ENCODE measurements around the gene SNRPD1. TPM values are rescaled to one million over a fixed set of nuclear protein-coding genes. Genes with fewer than 3 reads are reported as not detected.
A peak's percentile ranks its signal among the peaks of the same experiment; 100 is the strongest.
"Not testable (repeated sequence)": the region's sequence is repeated elsewhere in the genome, so short reads cannot be mapped to it uniquely, and the experiment has no call there.

SNRPD1 gene
- total RNA-seq, 2 experiments from 2014 or later, result 153 to 164 TPM

DNA sequence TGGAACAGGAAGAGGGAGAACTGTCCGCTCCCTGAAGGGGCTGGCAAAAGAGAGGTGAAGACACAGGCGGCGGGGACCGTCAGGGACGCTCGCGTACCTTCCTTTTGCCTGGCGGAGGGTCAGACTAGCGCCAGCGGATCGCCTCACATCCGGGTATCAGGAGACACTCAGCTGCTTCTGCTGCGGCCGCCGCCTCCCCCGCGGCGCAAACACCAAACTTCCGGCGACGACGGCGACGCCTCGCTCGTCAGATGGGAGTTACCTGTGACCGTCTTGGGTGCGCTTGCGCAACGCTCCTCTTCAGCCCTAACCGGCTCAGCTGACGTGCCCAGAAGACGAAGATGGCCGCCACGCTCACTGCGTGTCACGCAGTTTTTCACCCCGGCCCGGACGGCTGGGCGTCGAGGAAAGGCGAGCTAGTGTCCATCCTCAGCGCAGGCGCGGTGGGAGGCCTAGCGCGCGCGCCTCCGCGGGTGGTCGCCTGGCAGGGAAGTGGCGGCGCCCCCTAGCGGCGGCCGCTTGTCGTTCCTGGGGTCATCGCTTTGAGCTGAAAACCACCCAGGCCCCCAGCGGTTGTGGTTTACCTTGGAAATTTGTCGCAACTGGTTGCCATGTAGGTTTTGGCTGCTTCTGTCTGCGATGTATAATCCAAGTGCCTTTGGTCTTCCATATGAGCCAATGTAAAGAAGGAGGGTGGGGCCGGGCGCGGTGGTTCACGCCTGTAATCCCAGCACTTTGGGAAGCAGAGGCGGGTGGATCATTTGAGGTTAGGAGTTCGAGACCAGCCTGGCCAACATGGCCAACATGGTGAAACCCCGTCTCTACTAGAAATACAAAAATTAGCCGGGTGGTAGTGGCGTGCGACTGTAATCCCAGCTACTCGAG is 11.3 kb upstream of the SNRPD1 start, which contains the start of gene ESCO1:
ESCO1 (minus strand) TSS at position 179 of the 885 bp plus-strand sequence. CDS start 25,861 bp downstream, outside the sequence.
- peak within 1 kb of the TSS; percentile 93 for H3K4me3 Mint-ChIP-seq
- POLR2A ChIA-PET, result interaction anchor here (0.9 to 2.6 kb wide), 10 partner anchors 11 to 489 kb away, joined by 3 to 49 read pairs (median 4); partner anchors contain the start of genes ABHD3, MIB1, ROCK1 and SNRPD1
- H3K27ac Mint-ChIP-seq, result peak within 1 kb of the TSS; percentile 97
- H3K4me1 Mint-ChIP-seq (ENCODE audit: low read depth), result peaks cover 23% of the 10 kb centered on the region
- peaks cover 2% of the 10 kb centered on the region for H3K36me3 Mint-ChIP-seq
- no peaks in the 10 kb centered on the region for H3K9me3 Mint-ChIP-seq
- peak; percentile 97 for DNase-seq
- intact Hi-C loops (cut with micrococcal nuclease), result loop anchor here (1.0 to 5.0 kb wide), 6 partner anchors 12 to 489 kb away; partner anchors contain the start of genes ABHD3, MIB1, ROCK1 and SNRPD1
- CTCF ChIA-PET, result interaction anchor here (0.6 to 4.5 kb wide), 38 partner anchors 11 to 1852 kb away, joined by 3 to 139 read pairs (median 4); partner anchors contain the start of genes ABHD3, MIB1, RIOK3 and ROCK1
- no peaks in the 10 kb centered on the region for H3K27me3 Mint-ChIP-seq

DNA sequence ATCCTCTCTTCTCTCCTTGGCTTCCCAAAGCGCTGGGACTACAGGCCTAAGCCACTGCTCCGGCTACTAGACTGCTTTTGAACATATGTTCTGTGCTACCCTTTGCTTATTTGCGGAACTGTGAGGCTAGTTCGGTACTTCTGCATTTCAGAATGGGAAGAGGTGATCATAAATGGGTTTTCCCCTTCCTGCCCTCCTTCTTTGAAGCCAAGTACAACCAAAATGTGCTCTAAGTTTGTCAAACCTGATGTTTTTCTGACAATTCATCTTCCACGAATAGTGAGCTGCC is 9.9 kb upstream of the SNRPD1 start:
- Mint-ChIP-seq H3K4me1 (ENCODE audit: low read depth) (peaks cover 18% of the 10 kb centered on the region), H3K27ac (peak overlapping the region; percentile 57), H3K9me3 (no peaks in the 10 kb centered on the region), H3K27me3 (no peaks in the 10 kb centered on the region), H3K4me3 (no peak overlapping the region), H3K36me3 (peaks cover 2% of the 10 kb centered on the region)
- POLR2A ChIA-PET, result interaction anchor here (1.1 kb wide), 1 partner anchor 8 kb away, joined by 4 read pairs; no protein-coding TSS in a partner anchor
- CTCF ChIA-PET, result interaction anchor here (4.5 kb wide), 1 partner anchor 9 kb away, joined by 139 read pairs; the partner anchor contains the start of gene SNRPD1
- no peak for DNase-seq
- intact Hi-C loops (cut with micrococcal nuclease), result loop anchor here (5.0 kb wide), 1 partner anchor 115 kb away; no protein-coding TSS in a partner anchor

DNA sequence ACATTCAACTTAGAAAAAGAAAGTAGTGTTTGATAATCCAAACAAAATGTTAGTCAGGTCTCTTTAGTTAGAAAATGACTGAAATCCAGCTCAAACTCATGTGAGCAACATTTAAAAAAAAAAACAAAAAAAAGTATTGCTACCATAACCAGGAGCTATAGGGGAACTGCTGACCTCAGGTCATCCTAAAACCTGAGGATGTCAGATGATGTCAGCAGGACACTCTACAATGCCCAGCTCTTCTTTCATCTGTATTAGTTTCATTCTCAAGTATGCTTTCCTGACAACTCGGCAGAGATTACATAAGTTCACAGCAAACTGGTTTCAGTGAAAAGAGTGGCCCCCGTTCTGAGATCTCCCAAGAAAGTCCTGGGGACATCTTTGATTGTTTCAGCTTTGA is 7.4 kb upstream of the SNRPD1 start:
- CTCF ChIA-PET, result no interaction called here
- peaks cover 1% of the 10 kb centered on the region for H3K36me3 Mint-ChIP-seq
- H3K9me3 Mint-ChIP-seq, result no peaks in the 10 kb centered on the region
- DNase-seq, result no peak
- intact Hi-C loops (cut with micrococcal nuclease), result loop anchor here (5.0 kb wide), 1 partner anchor 117 kb away; no protein-coding TSS in a partner anchor
- H3K4me1 Mint-ChIP-seq (ENCODE audit: low read depth), result peaks cover 7% of the 10 kb centered on the region
- POLR2A ChIA-PET, result no interaction called here
- no peak overlapping the region for H3K27ac Mint-ChIP-seq
- no peak overlapping the region for H3K4me3 Mint-ChIP-seq
- H3K27me3 Mint-ChIP-seq, result no peaks in the 10 kb centered on the region

DNA sequence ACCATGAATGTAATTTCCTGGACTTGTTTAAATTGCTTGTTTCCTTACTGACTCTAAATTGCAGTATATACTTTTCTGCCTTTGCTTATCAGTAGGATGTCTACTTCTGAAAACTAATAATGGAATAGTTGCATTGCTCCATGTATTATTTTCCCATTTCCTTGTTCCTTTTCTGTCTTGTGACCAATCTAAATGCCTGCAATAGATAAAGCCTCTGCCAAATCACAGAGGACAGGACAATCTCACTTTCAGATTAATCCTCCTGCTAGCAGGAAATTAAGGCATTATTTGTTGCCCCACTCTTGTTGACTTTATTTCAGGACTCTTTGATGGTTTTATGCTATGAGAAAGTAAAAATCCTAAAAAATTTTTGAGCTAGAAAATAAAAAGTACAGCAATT is 6.9 kb upstream of the SNRPD1 start:
- H3K4me1 Mint-ChIP-seq (ENCODE audit: low read depth), result peaks cover 7% of the 10 kb centered on the region
- intact Hi-C loops (cut with micrococcal nuclease), result no loop called here
- DNase-seq, result no peak
- CTCF ChIA-PET, result interaction anchor here (0.6 kb wide), 1 partner anchor 8 kb away, joined by 3 read pairs; no protein-coding TSS in a partner anchor
- no peak overlapping the region for H3K4me3 Mint-ChIP-seq
- H3K36me3 Mint-ChIP-seq, result no peaks in the 10 kb centered on the region
- no peaks in the 10 kb centered on the region for H3K9me3 Mint-ChIP-seq
- H3K27me3 Mint-ChIP-seq, result no peaks in the 10 kb centered on the region
- H3K27ac Mint-ChIP-seq, result no peak overlapping the region
- POLR2A ChIA-PET, result no interaction called here

DNA sequence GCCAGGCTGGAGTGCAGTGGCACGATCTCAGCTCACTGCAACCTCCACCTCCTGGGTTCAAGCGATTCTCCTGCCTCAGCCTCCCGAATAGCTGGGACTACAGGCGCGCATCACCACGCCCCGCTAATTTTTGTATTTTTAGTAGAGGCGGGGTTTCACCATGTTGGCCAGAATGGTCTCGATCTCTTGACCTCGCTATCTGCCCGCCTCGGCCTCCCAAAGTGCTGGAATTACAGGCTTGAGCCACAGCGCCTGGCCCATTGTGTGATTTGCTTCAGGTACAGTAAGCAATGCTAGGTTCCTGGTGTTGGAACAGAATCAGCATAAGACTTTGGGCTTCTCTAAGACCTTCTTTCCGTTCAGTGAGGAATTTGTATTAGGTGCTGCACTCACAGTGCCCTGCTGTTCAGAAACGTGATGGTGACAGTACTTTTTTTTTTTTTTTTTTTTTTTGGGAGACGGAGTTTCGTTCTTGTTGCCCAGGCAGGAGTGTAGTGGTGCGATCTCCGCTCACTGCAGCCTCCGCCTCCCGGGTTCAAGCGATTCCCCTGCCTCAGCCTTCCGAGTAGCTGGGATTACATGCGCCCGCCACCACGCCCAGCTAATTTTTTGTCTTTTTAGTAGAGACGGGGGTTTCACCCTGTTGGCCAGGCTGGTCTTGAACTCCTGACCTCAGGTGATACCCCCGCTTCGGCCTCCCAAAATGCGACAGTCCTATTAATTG is 551 bp upstream of the SNRPD1 start:
- not testable (repeated sequence) for H3K9me3 Mint-ChIP-seq, H3K27me3 Mint-ChIP-seq, DNase-seq
- Mint-ChIP-seq H3K27ac (peak overlapping the region; percentile 94), H3K36me3 (peaks cover 24% of the 10 kb centered on the region), H3K4me3 (peak overlapping the region; percentile 86), H3K4me1 (ENCODE audit: low read depth) (peaks cover 25% of the 10 kb centered on the region)
- ChIA-PET CTCF (interaction anchor here (0.9 to 6.4 kb wide), 8 partner anchors 10 to 131 kb away, joined by 3 to 139 read pairs (median 5); partner anchors contain the start of gene ESCO1), POLR2A (interaction anchor here (1.7 to 4.4 kb wide), 3 partner anchors 11 to 93 kb away, joined by 3 to 49 read pairs (median 7); partner anchors contain the start of genes ABHD3 and ESCO1)
- intact Hi-C loops (cut with micrococcal nuclease), result loop anchor here (1.0 to 5.0 kb wide), 4 partner anchors 11 to 1841 kb away; partner anchors contain the start of genes ABHD3, ESCO1, MIB1 and RIOK3

DNA sequence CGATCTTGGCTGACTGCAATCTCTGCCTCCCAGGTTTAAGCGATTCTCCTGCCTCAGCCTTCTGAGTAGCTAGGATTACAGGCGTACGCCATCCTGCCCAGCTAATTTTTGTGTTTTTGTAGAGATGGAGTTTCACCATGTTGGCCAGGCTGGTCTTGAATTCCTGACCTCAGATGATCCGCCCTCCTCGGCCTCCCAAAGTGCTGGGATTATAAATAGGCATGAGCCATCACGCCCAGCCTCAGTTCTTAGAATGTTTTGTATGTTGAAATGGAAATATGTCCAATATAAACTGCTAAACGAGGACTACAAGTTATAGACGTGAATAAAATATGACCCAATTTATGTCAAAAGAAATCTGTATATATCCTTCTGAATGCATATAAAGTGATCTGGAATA is 9.5 kb downstream of the SNRPD1 start:
- Mint-ChIP-seq H3K4me1 (ENCODE audit: low read depth) (peaks cover 17% of the 10 kb centered on the region), H3K36me3 (peaks cover 37% of the 10 kb centered on the region)
- CTCF ChIA-PET; H3K27me3 Mint-ChIP-seq; H3K4me3 Mint-ChIP-seq; H3K27ac Mint-ChIP-seq; intact Hi-C loops (cut with micrococcal nuclease); H3K9me3 Mint-ChIP-seq; DNase-seq: not testable (repeated sequence)
- POLR2A ChIA-PET, result interaction anchor here (0.6 to 1.0 kb wide), 2 partner anchors 22 to 235 kb away, joined by 3 read pairs; partner anchors contain the start of gene ESCO1

DNA sequence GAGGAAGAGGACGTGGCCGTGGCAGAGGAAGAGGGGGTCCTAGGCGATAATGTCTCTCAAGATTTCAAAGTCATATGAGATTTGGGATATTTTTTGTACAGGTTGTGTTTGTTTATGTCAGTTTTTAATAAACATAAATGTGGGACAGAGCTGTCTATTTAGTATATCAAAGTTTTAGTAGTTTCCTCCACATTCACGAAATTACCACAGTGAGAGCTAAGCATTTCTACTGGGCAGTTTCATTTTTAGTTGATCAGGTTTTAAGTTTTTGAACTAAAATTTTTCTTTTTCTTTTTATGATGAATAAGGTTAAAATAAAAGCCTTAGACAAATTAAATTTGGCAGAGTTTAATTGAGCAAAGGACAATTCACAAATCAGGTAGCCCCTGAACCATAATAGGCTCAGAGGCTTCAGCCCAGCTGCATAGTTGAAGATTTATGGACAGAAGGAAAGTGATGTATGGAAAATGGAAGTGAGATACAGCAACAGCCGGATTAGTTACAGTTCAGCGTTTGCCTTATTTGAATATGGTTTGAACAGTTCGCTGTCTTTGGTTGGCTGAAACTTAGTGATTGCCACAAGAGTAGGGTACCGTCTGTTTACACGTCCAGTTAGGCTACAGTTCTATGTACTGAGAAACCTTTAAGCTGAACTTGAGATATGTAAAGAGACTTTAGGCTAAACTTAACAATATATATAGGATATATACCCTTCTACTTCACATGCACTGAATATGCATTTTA is 17.1 kb downstream of the SNRPD1 start:
- Mint-ChIP-seq H3K27ac (peak overlapping the region; percentile 48), H3K4me3 (no peak overlapping the region), H3K9me3 (no peaks in the 10 kb centered on the region), H3K36me3 (peaks cover 33% of the 10 kb centered on the region), H3K4me1 (ENCODE audit: low read depth) (peaks cover 17% of the 10 kb centered on the region), H3K27me3 (no peaks in the 10 kb centered on the region)
- ChIA-PET POLR2A (interaction anchor here (1.2 kb wide), 1 partner anchor 11 kb away, joined by 3 read pairs; no protein-coding TSS in a partner anchor), CTCF (interaction anchor here (0.9 to 1.2 kb wide), 4 partner anchors 11 to 205 kb away, joined by 3 read pairs; partner anchors contain the start of genes ESCO1 and SNRPD1)
- intact Hi-C loops (cut with micrococcal nuclease), result no loop called here
- DNase-seq, result no peak

DNA sequence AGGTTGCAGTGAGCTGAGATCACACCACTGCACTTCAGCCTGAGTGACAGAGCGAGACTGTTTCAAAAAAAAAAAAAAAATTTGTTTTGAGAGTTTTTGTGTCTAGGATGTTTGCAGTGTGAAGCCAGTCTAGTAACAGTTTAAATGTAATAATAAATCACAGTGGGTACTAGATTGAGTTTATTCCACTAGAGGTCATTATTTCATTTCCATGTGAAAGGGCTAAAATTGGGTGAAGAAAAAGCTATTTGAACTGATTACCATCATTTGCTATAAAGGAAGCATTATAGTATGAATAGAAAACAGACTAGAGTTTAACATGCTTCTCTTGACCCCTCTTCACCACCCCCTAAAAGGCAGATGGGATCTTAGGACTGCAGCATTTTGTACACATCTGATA is 20.3 kb downstream of the SNRPD1 start:
- peaks cover 23% of the 10 kb centered on the region for H3K36me3 Mint-ChIP-seq
- ChIA-PET CTCF (interaction anchor here (0.7 to 1.0 kb wide), 2 partner anchors 29 to 32 kb away, joined by 4 to 6 read pairs; partner anchors contain the start of gene ESCO1), POLR2A (interaction anchor here (0.7 kb wide), 1 partner anchor 190 kb away, joined by 3 read pairs; no protein-coding TSS in a partner anchor)
- H3K4me1 Mint-ChIP-seq (ENCODE audit: low read depth), result peaks cover 16% of the 10 kb centered on the region
- H3K27me3 Mint-ChIP-seq, result no peaks in the 10 kb centered on the region
- H3K4me3 Mint-ChIP-seq, result no peak overlapping the region
- no peaks in the 10 kb centered on the region for H3K9me3 Mint-ChIP-seq
- intact Hi-C loops (cut with micrococcal nuclease), result no loop called here
- no peak for DNase-seq
- H3K27ac Mint-ChIP-seq, result no peak overlapping the region

DNA sequence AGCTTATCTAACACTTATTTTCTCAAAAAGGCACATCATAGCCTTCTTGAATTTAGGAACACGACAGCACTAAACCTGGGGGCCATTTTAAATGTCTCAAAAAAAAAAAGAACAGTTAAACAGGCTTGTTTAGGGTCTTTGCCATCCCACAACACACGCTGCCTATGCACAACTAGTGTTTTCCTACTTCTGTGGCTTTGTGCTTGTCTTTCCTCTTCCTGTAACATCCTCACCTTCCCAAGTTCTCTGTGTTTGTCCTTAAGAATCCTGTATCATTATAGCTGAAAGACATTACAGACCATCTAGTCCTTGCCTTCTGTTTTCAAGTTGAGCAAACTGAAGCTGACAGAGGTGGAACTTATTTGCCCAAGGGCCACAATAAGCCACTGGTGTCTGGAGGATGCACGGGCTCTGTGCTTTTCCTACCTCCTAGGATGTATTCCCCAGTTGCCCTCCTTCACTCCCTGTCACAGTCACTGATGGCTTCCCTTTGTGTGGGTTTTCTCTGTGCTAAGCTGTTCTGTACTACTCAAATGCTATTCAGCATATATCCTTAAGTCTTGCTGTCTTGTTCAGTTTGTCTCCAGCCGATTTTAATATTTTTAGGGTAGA is 22.6 kb downstream of the SNRPD1 start:
- Mint-ChIP-seq H3K36me3 (peaks cover 13% of the 10 kb centered on the region), H3K9me3 (no peaks in the 10 kb centered on the region), H3K27me3 (no peaks in the 10 kb centered on the region), H3K27ac (no peak overlapping the region), H3K4me1 (ENCODE audit: low read depth) (peaks cover 8% of the 10 kb centered on the region), H3K4me3 (no peak overlapping the region)
- intact Hi-C loops (cut with micrococcal nuclease), result no loop called here
- CTCF ChIA-PET, result no interaction called here
- POLR2A ChIA-PET, result no interaction called here
- DNase-seq, result no peak

DNA sequence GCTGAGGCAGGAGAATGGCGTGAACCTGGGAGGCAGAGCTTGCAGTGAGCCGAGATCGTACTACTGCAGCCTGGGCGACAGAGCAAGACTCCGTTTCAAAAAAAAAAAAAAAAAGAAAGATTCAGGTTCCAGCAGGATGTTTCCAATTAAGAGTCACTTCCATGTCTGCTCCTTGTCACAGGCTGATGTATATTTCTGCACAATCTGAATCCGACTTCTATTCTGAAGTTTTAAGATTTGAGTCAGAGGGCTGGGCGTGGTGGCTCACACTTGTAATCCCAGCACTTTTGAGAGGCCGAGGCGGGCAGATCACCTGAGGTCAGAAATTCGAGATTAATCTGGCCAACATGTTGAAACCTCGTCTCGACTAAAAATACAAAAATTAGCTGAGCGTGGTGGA is 24.7 kb downstream of the SNRPD1 start:
- POLR2A ChIA-PET, result no interaction called here
- no peak for DNase-seq
- Mint-ChIP-seq H3K9me3 (no peaks in the 10 kb centered on the region), H3K4me3 (no peak overlapping the region), H3K4me1 (ENCODE audit: low read depth) (peaks cover 8% of the 10 kb centered on the region), H3K27me3 (no peaks in the 10 kb centered on the region), H3K27ac (no peak overlapping the region), H3K36me3 (peaks cover 2% of the 10 kb centered on the region)
- CTCF ChIA-PET, result no interaction called here
- intact Hi-C loops (cut with micrococcal nuclease), result no loop called here

DNA sequence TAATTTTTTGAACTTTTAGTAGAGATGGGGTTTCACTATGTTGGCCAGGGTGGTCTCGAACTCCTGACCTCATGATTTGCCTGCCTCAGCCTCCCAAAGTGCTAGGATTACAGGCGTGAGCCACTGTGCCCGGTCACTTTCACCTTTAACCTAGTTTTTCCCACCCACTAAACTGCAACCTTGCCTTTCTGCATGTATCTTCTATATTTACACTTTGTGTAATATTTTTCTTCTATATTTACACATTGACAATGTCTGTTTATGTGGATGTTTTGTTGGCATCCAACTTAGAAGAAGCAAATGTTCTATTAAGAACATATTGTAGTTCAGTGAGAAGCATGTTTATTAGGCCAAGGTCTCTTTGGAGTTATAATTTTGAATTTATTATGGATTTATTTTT is 26.7 kb downstream of the SNRPD1 start:
- H3K27ac Mint-ChIP-seq, result no peak overlapping the region
- H3K27me3 Mint-ChIP-seq, result no peaks in the 10 kb centered on the region
- ChIA-PET CTCF (no interaction called here), POLR2A (no interaction called here)
- no peaks in the 10 kb centered on the region for H3K36me3 Mint-ChIP-seq
- DNase-seq, result no peak
- H3K4me3 Mint-ChIP-seq, result no peak overlapping the region
- no peaks in the 10 kb centered on the region for H3K9me3 Mint-ChIP-seq
- intact Hi-C loops (cut with micrococcal nuclease), result no loop called here
- peaks cover 8% of the 10 kb centered on the region for H3K4me1 Mint-ChIP-seq (ENCODE audit: low read depth)
